Lung (tissue), 12 donors: ENCODE results near the gene UQCC5. TPM values are rescaled to one million over a fixed set of nuclear protein-coding genes. Genes with fewer than 3 reads are reported as not detected.

Experiments
- ATAC-seq: fragments of 200-7000 bp; cut with Tn5 transposase; one replicate; pipeline ENCODE4 v1.9.1; 2020; ENCODE audit warnings: moderate number of reproducible peaks; ENCODE audit not compliant: insufficient read depth, low FRiP score
- DNase-seq, 3 donors: peaks; one replicate each; pipeline ENCODE4 v3.0.0-alpha.2; 2013 to 2017
- H3K27ac ChIP-seq, 2 donors: one replicate each; pipeline ENCODE4 v1.5.1; 2013; ENCODE audit warnings: mild to moderate bottlenecking in 2 of 2, moderate library complexity in 2 of 2, control low read depth in 1 of 2, inconsistent platforms in 1 of 2, low read depth in 1 of 2, low read length in 1 of 2
- H3K27me3 ChIP-seq, 3 donors: one replicate each; pipeline ENCODE4 v1.5.1; 2013; ENCODE audit warnings: low read length in 2 of 3; ENCODE audit not compliant: control insufficient read depth in 3 of 3, insufficient read depth in 3 of 3
- H3K36me3 ChIP-seq, 4 donors: one replicate each; pipeline ENCODE4 v1.5.1; 2013; ENCODE audit warnings: low read length in 4 of 4, mild to moderate bottlenecking in 1 of 4, moderate library complexity in 1 of 4; ENCODE audit not compliant: control insufficient read depth in 4 of 4, insufficient read depth in 4 of 4
- H3K4me1 ChIP-seq, 5 donors: one replicate each; pipeline ENCODE4 v1.5.1; 2013; ENCODE audit warnings: low read length in 5 of 5, mild to moderate bottlenecking in 2 of 5, moderate library complexity in 1 of 5; ENCODE audit not compliant: control insufficient read depth in 5 of 5, insufficient read depth in 5 of 5
- H3K4me3 ChIP-seq: one replicate; pipeline ENCODE4 v1.5.1; 2013; ENCODE audit warnings: mild to moderate bottlenecking, control low read depth, moderate library complexity
- H3K9ac ChIP-seq, 2 donors: one replicate each; pipeline ENCODE4 v1.5.1; 2013; ENCODE audit warnings: low read length in 2 of 2, control low read depth in 1 of 2; ENCODE audit not compliant: insufficient read depth in 1 of 2
- H3K9me3 ChIP-seq, 4 donors: one replicate each; pipeline ENCODE4 v1.5.1; 2013; ENCODE audit warnings: low read length in 3 of 4, mild to moderate bottlenecking in 1 of 4, moderate library complexity in 1 of 4; ENCODE audit not compliant: control insufficient read depth in 4 of 4, insufficient read depth in 3 of 4
- CTCF ChIP-seq: IDR thresholded peaks from 2 replicates; pipeline ENCODE4 v1.5.1; 2012; ENCODE audit warnings: mild to moderate bottlenecking; ENCODE audit errors: control extremely low read depth, extremely low read depth
- WGBS, 2 donors: extraction: QIAGEN DNeasy Blood & Tissue Kit; methylation state at CpG; one replicate each; pipeline ENCODE4 v1.1.7; 2013; 5-methylcytosine and 5-hydroxymethylcytosine counted together
- polyA plus RNA-seq, 2 donors: library from polyadenylated mRNA; stranded (reverse); fragments of 200-250 nt; gene quantifications; one replicate each; pipeline ENCODE4 v1.2.1, GENCODE V29; 2013
- total RNA-seq, 2 donors: library from RNA; depleted of rRNA in 1 of 2; stranded (reverse); fragments of >200 nt in 1 of 2; gene quantifications; one replicate each; pipeline ENCODE4 v1.2.1, GENCODE V29; 2014 to 2021
- donor health status: control.
- donor health status: control.
- donor health status: Bipolar disorder and iron deficiency.
- donor health status: healthy.
- donor health status: DM: yes; HTN: yes; CAD: no.

UQCC5 gene
- total and polyA plus RNA-seq, 4 donors = 3.1 to 104 (median 25.9) TPM

- H3K9ac ChIP-seq = no peak overlapping the region
- no peaks in the 10 kb centered on the region for H3K27me3 ChIP-seq
- ATAC-seq = no peak
- 95 to 96% methylated on average over 31 to 33 of the region's 33 CpGs for WGBS, 2 donors
- H3K36me3 ChIP-seq = peaks cover 0 to 36% (median 19%) of the 10 kb centered on the region in 4 donors
- H3K27ac ChIP-seq = no peak overlapping the region
- H3K9me3 ChIP-seq = no peaks in the 10 kb centered on the region
- DNase-seq = no peak
- TF ChIP-seq CTCF = no peak
- peaks cover 1 to 24% (median 20%) of the 10 kb centered on the region in 5 donors for H3K4me1 ChIP-seq
- no peak overlapping the region for H3K4me3 ChIP-seq
These were observed 14.3 kb upstream of the UQCC5 start for GRCh38 chr3:52521881-52522650.

- DNase-seq = no peak
- H3K27ac ChIP-seq = no peak overlapping the region
These were observed 13.7 kb upstream of the UQCC5 start for GRCh38 chr3:52522651-52523251.

GRCh38 chr3:52523386-52524257 is 12.8 kb upstream of the UQCC5 start:
- Histone ChIP-seq H3K4me3 (no peak overlapping the region), H3K9ac (no peak overlapping the region), H3K27me3 (no peaks in the 10 kb centered on the region), H3K9me3 (no peaks in the 10 kb centered on the region), H3K27ac (no peak overlapping the region), H3K36me3 (peaks cover 0 to 40% (median 30%) of the 10 kb centered on the region in 4 donors), H3K4me1 (peaks cover 4 to 40% (median 18%) of the 10 kb centered on the region in 5 donors)
- peak in 1 of 3 donors; percentile 13 for DNase-seq
- no peak for ATAC-seq
- TF ChIP-seq CTCF = no peak
- 95% methylated on average over 26 of the region's 26 CpGs for WGBS, 2 donors

More at GRCh38 chr3:52522651-52523251, 13.7 kb upstream of the UQCC5 start:
- no peak for ATAC-seq
- H3K4me3 ChIP-seq = no peak overlapping the region
- no peaks in the 10 kb centered on the region for H3K9me3 ChIP-seq
- peaks cover 4 to 31% (median 22%) of the 10 kb centered on the region in 5 donors for H3K4me1 ChIP-seq
- no peak overlapping the region for H3K9ac ChIP-seq
- H3K27me3 ChIP-seq = no peaks in the 10 kb centered on the region
- WGBS, 2 donors = 90% methylated on average over 14 of the region's 14 CpGs
- TF ChIP-seq CTCF = no peak
- H3K36me3 ChIP-seq = peaks cover 0 to 36% (median 26%) of the 10 kb centered on the region in 4 donors
